Measurements from ENCODE around the gene PSMA3.

PSMA3 gene

GRCh38 chr14:58297762-58298476 is 53.3 kb downstream of the PSMA3 start:
- peak overlapping the region; percentile 91 for H3K4me3 ChIP-seq (replicated peaks; ENCODE audit: low read depth, low read length)
- no peak for TF ChIP-seq CTCF (IDR thresholded peaks at IDR 0.05; ENCODE audit: low read depth, low read length, missing control alignments)
- peak; percentile 100 for DNase-seq (ENCODE audit: extremely low read depth, low read depth)

GRCh38 chr14:58298477-58299400 is 54.1 kb downstream of the PSMA3 start, which contains the start of gene ARID4A:
Gene ARID4A, plus strand, starts transcription at chr14:58298555. Its CDS starts 1,300 bp downstream, at chr14:58299855.
- no peak for TF ChIP-seq CTCF (IDR thresholded peaks at IDR 0.05; ENCODE audit: low read depth, low read length, missing control alignments)

GRCh38 chr14:58299401-58300330 is 55.0 kb downstream of the PSMA3 start:
- TF ChIP-seq CTCF (IDR thresholded peaks at IDR 0.05; ENCODE audit: low read depth, low read length, missing control alignments) = no peak
- peak overlapping the region; percentile 91 for H3K4me3 ChIP-seq (replicated peaks; ENCODE audit: low read depth, low read length)
- DNase-seq (ENCODE audit: extremely low read depth, low read depth) = no peak

More at GRCh38 chr14:58298477-58299400, 54.1 kb downstream of the PSMA3 start, which contains the start of gene ARID4A:
- no peak for DNase-seq (ENCODE audit: extremely low read depth, low read depth)
- H3K4me3 ChIP-seq (replicated peaks; ENCODE audit: low read depth, low read length) = peak within 1 kb of the TSS; percentile 91

- no peak for TF ChIP-seq CTCF (IDR thresholded peaks at IDR 0.05; ENCODE audit: low read depth, low read length, missing control alignments)
- H3K4me3 ChIP-seq (replicated peaks; ENCODE audit: low read depth, low read length) = no peak overlapping the region
- no peak for DNase-seq (ENCODE audit: extremely low read depth, low read depth)
These were observed 56.8 kb downstream of the PSMA3 start for GRCh38 chr14:58301416-58301815.

- TF ChIP-seq CTCF (IDR thresholded peaks at IDR 0.05; ENCODE audit: low read depth, low read length, missing control alignments) = no peak
- DNase-seq (ENCODE audit: extremely low read depth, low read depth) = no peak
- H3K4me3 ChIP-seq (replicated peaks; ENCODE audit: low read depth, low read length) = no peak overlapping the region
These were observed 61.1 kb downstream of the PSMA3 start for GRCh38 chr14:58305730-58306129.
